Activated T-cell treated with anti-CD3 and anti-CD28 coated beads, Interleukin-2, amount 50 U/mL, for 72 hours (primary cell): ENCODE results near the gene TRIO. TPM values are rescaled to one million over a fixed set of nuclear protein-coding genes. Genes with fewer than 3 reads are reported as not detected.

Experiments used
- ATAC-seq, 2 donors: fragments of 150-1000 bp; cut with Tn5 transposase; replicated peaks in 1 of 2; 2 replicates each; pipeline ENCODE4 v1.10.0; 2021; ENCODE audit warnings: moderate library complexity in 2 of 2, mild to moderate bottlenecking in 1 of 2
- DNase-seq, 2 donors: peaks; one replicate each; pipeline ENCODE4 v3.0.0; 2021 to 2022; ENCODE audit warnings: mixed read lengths in 1 of 2
- H3K27ac Mint-ChIP-seq: one replicate; pipeline ENCODE4 v1.8.0; 2022; ENCODE audit warnings: mild to moderate bottlenecking, moderate library complexity, mixed read lengths
- H3K27me3 Mint-ChIP-seq: one replicate; pipeline ENCODE4 v1.8.0; 2022; ENCODE audit warnings: low read depth, mixed read lengths
- H3K36me3 Mint-ChIP-seq, 2 donors: one replicate each; pipeline ENCODE4 v1.8.0; 2022; ENCODE audit warnings: mixed read lengths in 2 of 2, mild to moderate bottlenecking in 1 of 2; ENCODE audit not compliant: insufficient read depth in 2 of 2
- H3K4me1 Mint-ChIP-seq: one replicate; pipeline ENCODE4 v1.8.0; 2022; ENCODE audit warnings: low read depth, mixed read lengths
- H3K4me3 Mint-ChIP-seq, 2 donors: one replicate each; pipeline ENCODE4 v1.8.0; 2022; ENCODE audit warnings: mild to moderate bottlenecking in 2 of 2, mixed read lengths in 2 of 2, moderate library complexity in 2 of 2
- H3K9me3 Mint-ChIP-seq, 2 donors: one replicate each; pipeline ENCODE4 v1.8.0; 2022; ENCODE audit warnings: mixed read lengths in 2 of 2
- total RNA-seq, 2 donors: library from RNA; stranded (reverse); gene quantifications; one replicate each; pipeline ENCODE4 v1.2.3, GENCODE V29; 2022

The TRIO gene
- total RNA-seq, 2 donors from 2014 or later, result 13.2 to 14.0 TPM

GRCh38 chr5:14305045-14305444 lies 161.9 kb downstream of the TRIO start:
- no peaks in the 10 kb centered on the region for H3K4me1 Mint-ChIP-seq
- peaks cover 5 to 6% of the 10 kb centered on the region in 2 donors for H3K9me3 Mint-ChIP-seq
- ATAC-seq (peak in 1 of 2 donors; percentile 49), DNase-seq (no peak)
- peaks cover 0 to 2% of the 10 kb centered on the region in 2 donors for H3K36me3 Mint-ChIP-seq
- H3K27me3 Mint-ChIP-seq, result no peaks in the 10 kb centered on the region
- no peak overlapping the region for H3K4me3 Mint-ChIP-seq
- H3K27ac Mint-ChIP-seq, result no peak overlapping the region

- ATAC-seq (no peak), DNase-seq (no peak)
- Mint-ChIP-seq H3K36me3 (peaks cover 0 to 2% of the 10 kb centered on the region in 2 donors), H3K9me3 (peaks cover 5 to 6% of the 10 kb centered on the region in 2 donors), H3K4me3 (no peak overlapping the region), H3K27me3 (no peaks in the 10 kb centered on the region), H3K4me1 (no peaks in the 10 kb centered on the region), H3K27ac (no peak overlapping the region)
Observed at GRCh38 chr5:14306329-14306815, 163.2 kb downstream of the TRIO start.

GRCh38 chr5:14308384-14309154 lies 165.4 kb downstream of the TRIO start:
- DNase-seq, result no peak
- ATAC-seq, result no peak
- Mint-ChIP-seq H3K27ac (no peak overlapping the region), H3K9me3 (peaks cover 5 to 6% of the 10 kb centered on the region in 2 donors), H3K4me1 (no peaks in the 10 kb centered on the region), H3K4me3 (no peak overlapping the region), H3K27me3 (no peaks in the 10 kb centered on the region), H3K36me3 (peaks cover 0 to 2% of the 10 kb centered on the region in 2 donors)

GRCh38 chr5:14309199-14309598 lies 166.1 kb downstream of the TRIO start:
- H3K9me3 Mint-ChIP-seq, result peaks cover 5 to 6% of the 10 kb centered on the region in 2 donors
- peaks cover 0 to 2% of the 10 kb centered on the region in 2 donors for H3K36me3 Mint-ChIP-seq
- H3K27ac Mint-ChIP-seq, result no peak overlapping the region
- no peaks in the 10 kb centered on the region for H3K27me3 Mint-ChIP-seq
- DNase-seq (no peak), ATAC-seq (no peak)
- H3K4me3 Mint-ChIP-seq, result no peak overlapping the region
- H3K4me1 Mint-ChIP-seq, result no peaks in the 10 kb centered on the region

- ATAC-seq (no peak), DNase-seq (no peak)
- no peaks in the 10 kb centered on the region for H3K27me3 Mint-ChIP-seq
- peaks cover 0 to 2% of the 10 kb centered on the region in 2 donors for H3K36me3 Mint-ChIP-seq
- no peak overlapping the region for H3K4me3 Mint-ChIP-seq
- peaks cover 5 to 6% of the 10 kb centered on the region in 2 donors for H3K9me3 Mint-ChIP-seq
- H3K27ac Mint-ChIP-seq, result no peak overlapping the region
- no peaks in the 10 kb centered on the region for H3K4me1 Mint-ChIP-seq
Observed at GRCh38 chr5:14309878-14310531, 166.9 kb downstream of the TRIO start.

- H3K27me3 Mint-ChIP-seq, result no peaks in the 10 kb centered on the region
- no peaks in the 10 kb centered on the region for H3K4me1 Mint-ChIP-seq
- ATAC-seq (no peak), DNase-seq (no peak)
- H3K27ac Mint-ChIP-seq, result no peak overlapping the region
- H3K36me3 Mint-ChIP-seq, result peaks cover 0 to 2% of the 10 kb centered on the region in 2 donors
- H3K9me3 Mint-ChIP-seq, result peaks cover 5 to 6% of the 10 kb centered on the region in 2 donors
- no peak overlapping the region for H3K4me3 Mint-ChIP-seq
Observed at GRCh38 chr5:14310901-14311300, 167.8 kb downstream of the TRIO start.

GRCh38 chr5:14313986-14314690 lies 171.0 kb downstream of the TRIO start:
- no peak for DNase-seq
- Mint-ChIP-seq H3K36me3 (no peaks in the 10 kb centered on the region), H3K27ac (no peak overlapping the region), H3K4me3 (no peak overlapping the region), H3K4me1 (no peaks in the 10 kb centered on the region), H3K9me3 (no peaks in the 10 kb centered on the region), H3K27me3 (no peaks in the 10 kb centered on the region)
- ATAC-seq, result no peak

- H3K36me3 Mint-ChIP-seq, result no peaks in the 10 kb centered on the region
- no peak for DNase-seq
- H3K4me3 Mint-ChIP-seq, result no peak overlapping the region
- H3K4me1 Mint-ChIP-seq, result no peaks in the 10 kb centered on the region
- ATAC-seq, result no peak
- no peak overlapping the region for H3K27ac Mint-ChIP-seq
- no peaks in the 10 kb centered on the region for H3K27me3 Mint-ChIP-seq
- peaks cover 2% of the 10 kb centered on the region in 2 donors for H3K9me3 Mint-ChIP-seq
Observed at GRCh38 chr5:14316471-14316870, 173.3 kb downstream of the TRIO start.

GRCh38 chr5:14319102-14319501 lies 176.0 kb downstream of the TRIO start:
- no peak for ATAC-seq
- Mint-ChIP-seq H3K27me3 (no peaks in the 10 kb centered on the region), H3K4me1 (no peaks in the 10 kb centered on the region), H3K27ac (no peak overlapping the region), H3K4me3 (no peak overlapping the region), H3K9me3 (peaks cover 2 to 4% of the 10 kb centered on the region in 2 donors), H3K36me3 (peaks cover 0 to 2% of the 10 kb centered on the region in 2 donors)
- no peak for DNase-seq

- Mint-ChIP-seq H3K4me3 (no peak overlapping the region), H3K4me1 (no peaks in the 10 kb centered on the region), H3K27me3 (no peaks in the 10 kb centered on the region), H3K9me3 (peaks cover 2 to 4% of the 10 kb centered on the region in 2 donors), H3K36me3 (peaks cover 0 to 2% of the 10 kb centered on the region in 2 donors), H3K27ac (no peak overlapping the region)
- ATAC-seq (no peak), DNase-seq (no peak)
Observed at GRCh38 chr5:14321936-14322335, 178.8 kb downstream of the TRIO start.

- Mint-ChIP-seq H3K27ac (no peak overlapping the region), H3K36me3 (peaks cover 0 to 2% of the 10 kb centered on the region in 2 donors), H3K4me1 (no peaks in the 10 kb centered on the region), H3K9me3 (peaks cover 2 to 4% of the 10 kb centered on the region in 2 donors), H3K27me3 (no peaks in the 10 kb centered on the region), H3K4me3 (no peak overlapping the region)
- no peak for ATAC-seq
- no peak for DNase-seq
Observed at GRCh38 chr5:14322437-14323187, 179.5 kb downstream of the TRIO start.

- Mint-ChIP-seq H3K27ac (no peak overlapping the region), H3K4me3 (no peak overlapping the region), H3K4me1 (no peaks in the 10 kb centered on the region), H3K9me3 (peaks cover 2 to 4% of the 10 kb centered on the region in 2 donors), H3K27me3 (no peaks in the 10 kb centered on the region), H3K36me3 (peaks cover 0 to 2% of the 10 kb centered on the region in 2 donors)
- ATAC-seq (no peak), DNase-seq (no peak)
Observed at GRCh38 chr5:14323466-14323865, 180.3 kb downstream of the TRIO start.
